GM18873 (cell line): ENCODE data around the gene S1PR4.
"Not testable (repeated sequence)": the region's sequence is repeated elsewhere in the genome, so short reads cannot be mapped to it uniquely, and the experiment has no call there.

Experiments used
- ATAC-seq: cut with Tn5 transposase; IDR thresholded peaks from one replicate; pipeline ENCODE4 v1.9.1; 2021; ENCODE audit warnings: mild to moderate bottlenecking, moderate library complexity, moderate number of reproducible peaks; ENCODE audit not compliant: unreplicated experiment, low FRiP score

The S1PR4 gene

DNA sequence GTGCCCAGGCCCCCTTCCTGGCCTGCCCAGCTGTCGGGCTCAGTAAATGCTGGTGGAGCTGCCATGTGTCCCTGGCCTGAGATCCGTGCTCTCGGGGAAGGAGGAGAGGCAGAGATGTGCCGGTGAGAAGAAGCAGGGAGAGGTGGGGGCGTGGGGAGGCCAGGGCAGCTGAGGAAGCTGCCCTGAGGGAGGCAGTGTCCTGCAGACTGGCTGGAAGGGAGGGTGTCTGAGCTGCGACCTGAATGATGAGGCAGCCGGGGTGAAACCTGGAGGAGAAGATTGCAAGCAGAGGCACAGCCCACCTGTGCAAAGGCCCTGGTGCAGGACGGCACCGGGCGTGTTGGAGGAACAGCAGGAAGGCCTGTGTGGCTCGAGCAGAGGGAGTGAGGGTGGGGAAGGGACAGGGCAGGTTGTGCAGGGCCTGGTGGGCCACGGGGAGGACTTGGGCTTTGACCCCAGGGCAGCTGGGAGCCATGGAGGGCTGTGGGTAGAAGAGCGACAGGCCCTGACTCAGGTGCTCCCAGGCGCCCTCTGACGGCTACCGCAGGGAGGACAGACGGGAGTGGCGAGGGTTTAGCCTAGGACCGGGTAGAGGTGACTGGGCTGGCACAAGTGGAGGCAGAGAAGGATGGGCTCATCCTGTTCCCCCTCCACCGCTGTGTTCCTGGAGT, 31.9 kb downstream of the S1PR4 start:
- ATAC-seq, result no peak

GRCh38 chr19:3211191-3211590, 32.6 kb downstream of the S1PR4 start:
- no peak for ATAC-seq

DNA sequence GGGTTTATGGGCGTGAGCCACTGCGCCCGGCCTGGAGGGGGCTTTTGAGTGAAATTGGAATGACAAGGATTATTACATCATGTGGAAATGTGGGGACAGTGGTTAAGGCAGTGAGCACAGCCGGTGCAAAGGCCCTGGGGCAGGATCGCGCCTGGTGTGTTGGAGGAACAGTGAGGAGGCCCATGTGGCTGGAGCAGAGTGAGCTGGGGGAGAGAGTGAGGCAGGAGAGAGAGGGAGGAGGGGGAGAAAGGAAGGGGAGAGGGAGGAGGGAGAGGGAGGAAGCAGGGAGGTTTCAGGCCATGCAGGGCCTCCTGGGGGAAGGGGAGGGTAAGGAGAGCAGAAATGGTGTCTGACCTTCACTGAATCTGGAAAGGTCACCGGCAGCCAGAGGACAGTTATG, 34.6 kb downstream of the S1PR4 start:
- no peak for ATAC-seq

DNA sequence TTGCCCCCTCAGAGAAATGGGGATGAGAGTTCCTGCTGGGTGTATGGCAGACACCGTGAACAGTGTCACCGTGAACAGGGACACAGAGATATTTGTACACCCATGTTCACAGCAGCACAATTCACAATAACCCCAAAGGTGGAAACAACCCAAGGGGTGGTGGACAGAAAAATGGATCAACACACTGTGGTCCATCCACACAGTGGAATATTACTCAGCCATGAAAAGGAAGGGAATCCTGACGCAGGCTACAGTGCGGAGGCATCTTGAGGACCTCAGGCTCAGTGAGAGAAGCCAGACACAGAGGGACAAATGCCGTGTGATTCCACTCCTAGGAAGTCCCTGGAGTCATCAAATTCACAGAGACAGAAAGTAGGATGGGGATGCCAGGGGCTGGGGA, 38.3 kb downstream of the S1PR4 start:
- no peak for ATAC-seq

DNA sequence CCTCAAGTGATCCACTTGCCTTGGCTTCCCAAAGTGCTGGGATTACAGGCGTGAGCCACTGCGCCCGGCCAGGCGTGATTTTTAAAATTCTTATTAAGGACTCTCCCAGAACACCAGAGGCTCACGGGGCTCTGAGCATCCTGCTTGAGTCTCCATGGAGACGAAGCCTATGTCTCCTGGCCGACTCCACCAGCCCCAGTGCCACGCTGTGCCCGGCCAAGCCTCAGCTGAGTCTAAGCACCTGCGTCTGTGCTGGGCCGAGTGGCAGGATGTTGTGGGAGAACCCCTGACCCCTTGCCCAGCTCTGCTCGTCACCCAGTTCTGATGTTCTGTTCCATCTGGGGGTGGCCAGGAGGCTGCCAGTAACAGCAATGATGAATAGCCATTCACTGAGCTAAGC, 42.0 kb downstream of the S1PR4 start:
- no peak for ATAC-seq

GRCh38 chr19:3221576-3221975, 43.0 kb downstream of the S1PR4 start:
- ATAC-seq, result not testable (repeated sequence)

- ATAC-seq, result no peak
These were observed 44.1 kb downstream of the S1PR4 start for GRCh38 chr19:3222709-3223108.

DNA sequence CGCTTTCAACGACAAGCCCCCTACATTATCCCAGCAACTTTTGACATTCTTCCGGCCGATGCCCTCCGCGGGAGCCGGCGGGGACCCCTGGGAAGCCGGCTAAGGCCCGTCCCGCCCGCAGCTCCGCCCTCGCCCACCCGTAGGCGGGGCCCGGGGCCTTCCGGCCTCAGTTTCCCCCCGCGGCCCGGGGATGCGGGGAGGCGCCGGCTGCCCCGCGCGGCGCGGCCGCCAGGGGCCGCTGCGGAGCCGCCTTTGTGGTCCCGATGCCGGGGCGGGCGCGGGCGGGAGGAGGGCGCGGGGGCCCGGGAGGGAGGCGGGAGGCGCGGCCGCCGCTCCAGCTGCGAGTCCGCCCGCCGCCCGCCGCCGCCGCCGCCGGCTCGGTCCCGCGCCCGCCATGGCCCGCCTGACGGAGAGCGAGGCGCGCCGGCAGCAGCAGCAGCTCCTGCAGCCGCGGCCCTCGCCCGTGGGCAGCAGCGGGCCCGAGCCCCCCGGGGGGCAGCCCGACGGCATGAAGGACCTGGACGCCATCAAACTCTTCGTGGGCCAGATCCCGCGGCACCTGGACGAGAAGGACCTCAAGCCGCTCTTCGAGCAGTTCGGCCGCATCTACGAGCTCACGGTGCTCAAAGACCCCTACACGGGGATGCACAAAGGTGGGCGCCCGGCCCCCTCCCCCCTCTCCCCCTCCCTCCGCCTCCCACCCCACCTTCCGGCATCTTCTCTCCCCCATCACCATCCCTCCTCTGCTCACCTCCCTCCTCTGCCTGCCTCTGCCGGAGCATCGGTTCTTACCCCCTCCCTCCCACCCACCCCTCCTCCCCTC, 46.0 kb downstream of the S1PR4 start, which contains the start of gene CELF5:
Gene CELF5 (plus strand): TSS at position 316 of the 823 bp plus-strand sequence. CDS start 79 bp downstream, at position 395.
- no peak for ATAC-seq

GRCh38 chr19:3225169-3225485, 46.6 kb downstream of the S1PR4 start:
- ATAC-seq, result no peak

DNA sequence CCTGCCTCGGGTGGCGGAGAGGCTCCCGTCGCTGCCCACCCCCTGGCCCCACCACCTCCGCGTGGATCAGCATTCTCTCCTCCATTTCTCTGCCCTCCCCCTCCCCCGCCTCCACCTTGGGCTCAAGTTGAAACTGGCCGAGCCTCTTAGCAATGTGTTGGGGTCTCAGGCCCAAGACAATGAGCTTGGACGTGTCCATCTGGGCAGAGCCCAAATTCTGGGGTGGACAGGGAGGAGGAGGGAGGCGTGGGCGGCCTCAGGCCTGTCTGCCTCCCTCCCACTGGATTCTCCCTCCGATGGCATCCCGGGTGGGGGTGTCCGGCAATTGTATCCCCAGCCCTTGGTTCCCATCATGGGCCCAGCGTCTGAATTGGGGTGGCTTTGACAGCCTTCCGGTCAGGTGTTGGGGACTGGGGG, 47.1 kb downstream of the S1PR4 start:
- ATAC-seq, result no peak

DNA sequence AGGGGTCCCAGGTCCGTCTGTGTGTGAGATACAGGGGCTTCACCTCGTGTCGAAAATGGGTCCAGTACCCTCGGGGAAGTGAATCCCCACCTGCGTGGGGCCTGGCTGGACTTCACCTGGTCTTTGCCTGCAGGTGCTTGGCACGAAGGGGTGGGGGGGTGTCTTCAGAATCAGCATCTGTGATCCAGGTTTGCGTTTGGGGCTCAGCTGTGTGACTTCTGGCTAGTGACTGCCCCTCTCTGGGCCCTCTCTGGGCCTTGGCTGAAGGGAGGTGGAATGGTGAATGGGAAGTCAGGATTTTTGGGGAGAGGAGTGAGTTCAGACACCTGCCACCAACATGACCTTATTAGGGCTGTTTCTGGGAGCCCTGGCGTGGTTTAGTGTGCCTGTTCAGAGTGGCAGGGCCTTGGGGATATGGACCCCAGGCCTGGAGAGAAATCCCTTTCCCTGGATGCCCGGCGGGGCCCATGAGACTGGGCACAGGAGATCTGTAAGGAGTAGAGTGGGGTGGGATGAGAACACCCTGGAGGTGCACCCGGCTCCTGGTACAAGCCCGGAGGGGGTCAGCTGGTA, 48.6 kb downstream of the S1PR4 start:
- ATAC-seq, result no peak

DNA sequence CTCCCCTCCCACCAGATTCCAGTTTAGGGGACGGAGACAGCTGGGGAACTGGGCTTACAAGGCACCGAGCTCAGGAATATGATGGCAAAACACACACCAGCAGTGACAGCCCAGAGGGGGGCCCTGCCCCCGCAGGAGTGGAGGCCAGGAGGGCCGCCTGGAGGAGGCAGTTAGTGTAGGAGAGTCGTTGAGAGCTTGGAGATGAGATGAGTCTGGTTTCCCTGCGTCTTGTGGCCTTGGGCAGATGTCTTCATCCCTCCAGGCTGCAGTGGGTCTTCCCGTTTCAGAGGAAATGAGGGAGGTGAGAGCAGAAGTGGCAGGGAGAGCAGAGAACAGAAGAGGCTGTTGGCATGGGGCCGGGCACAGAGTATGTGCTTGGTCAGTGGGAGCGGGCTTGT, 50.8 kb downstream of the S1PR4 start:
- no peak for ATAC-seq
